Germinal center (tissue), 1 donor: ENCODE measurements around the gene MMP27.
"Not testable (repeated sequence)": the region's sequence is repeated elsewhere in the genome, so short reads cannot be mapped to it uniquely, and the experiment has no call there.

Source experiments
- DNase-seq: peaks from one replicate; pipeline ENCODE4 v3.0.0; 2012; ENCODE audit warnings: mixed read lengths, low spot score

Gene MMP27

GRCh38 chr11:102705626-102706025 is at the start of gene MMP27:
TSS of gene MMP27 (minus strand) at chr11:102705769. CDS start at chr11:102705714, 55 bp downstream.
- DNase-seq, result no peak

- DNase-seq, result no peak
These were observed 47.7 kb upstream of the MMP27 start for GRCh38 chr11:102753267-102753666.

- DNase-seq, result no peak
These were observed 46.1 kb upstream of the MMP27 start for GRCh38 chr11:102751673-102752072.

GRCh38 chr11:102749101-102749722 is 43.6 kb upstream of the MMP27 start:
- DNase-seq, result no peak

GRCh38 chr11:102746746-102747578 is 41.4 kb upstream of the MMP27 start:
- DNase-seq, result not testable (repeated sequence)

- no peak for DNase-seq
These were observed 29.1 kb upstream of the MMP27 start for GRCh38 chr11:102734650-102735049.

GRCh38 chr11:102733232-102733875 is 27.8 kb upstream of the MMP27 start:
- DNase-seq, result peak; percentile 45

- DNase-seq, result not testable (repeated sequence)
These were observed 25.4 kb upstream of the MMP27 start for GRCh38 chr11:102730944-102731343.

GRCh38 chr11:102729849-102730815 is 24.6 kb upstream of the MMP27 start:
- no peak for DNase-seq

- DNase-seq, result no peak
These were observed 22.3 kb upstream of the MMP27 start for GRCh38 chr11:102727890-102728289.

GRCh38 chr11:102724904-102725500 is 19.4 kb upstream of the MMP27 start, which contains the start of gene MMP8:
TSS of gene MMP8 (minus strand) at chr11:102724954. CDS start at chr11:102724855, 99 bp downstream.
- DNase-seq, result no peak

GRCh38 chr11:102722821-102723220 is 17.3 kb upstream of the MMP27 start:
- DNase-seq, result no peak

GRCh38 chr11:102719620-102720277 is 14.2 kb upstream of the MMP27 start:
- no peak for DNase-seq

- no peak for DNase-seq
These were observed 11.7 kb upstream of the MMP27 start for GRCh38 chr11:102717280-102717679.

- no peak for DNase-seq
These were observed 11.0 kb upstream of the MMP27 start for GRCh38 chr11:102716527-102716926.

- no peak for DNase-seq
These were observed 6.6 kb upstream of the MMP27 start for GRCh38 chr11:102712137-102712536.

- DNase-seq, result no peak
These were observed 3.8 kb upstream of the MMP27 start for GRCh38 chr11:102709201-102709945.

GRCh38 chr11:102708654-102709053 is 3.1 kb upstream of the MMP27 start:
- no peak for DNase-seq

GRCh38 chr11:102704841-102705240 is 728 bp downstream of the MMP27 start:
- DNase-seq, result no peak
